Cortex of kidney (tissue), 1 donor: ENCODE data around the gene ASB15.
"Not testable (repeated sequence)": the region's sequence is repeated elsewhere in the genome, so short reads cannot be mapped to it uniquely, and the experiment has no call there.

Source experiments
- DNase-seq: peaks from one replicate; lab custom pipeline; 2025; lab: John Stamatoyannopoulos, UW

ASB15 gene

DNA sequence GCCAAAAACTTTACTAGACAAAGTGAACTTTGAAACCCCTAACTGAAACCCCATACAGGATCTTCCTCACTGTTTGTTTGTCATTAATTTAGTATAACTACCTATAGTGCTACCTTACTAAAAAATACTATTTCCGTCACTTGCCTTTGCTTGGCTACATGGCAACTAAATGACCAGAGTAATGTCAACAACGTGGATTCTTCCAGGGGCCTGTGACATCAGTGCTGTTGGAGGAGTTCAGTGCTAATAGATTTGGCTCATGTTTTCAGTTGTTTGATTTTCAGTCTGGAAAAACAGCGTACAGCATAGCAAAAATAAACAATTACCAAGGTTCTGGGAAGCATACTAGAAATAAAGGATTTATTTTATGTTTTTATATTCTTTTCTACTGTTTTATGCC lies 3.0 kb upstream of the ASB15 start:
- no peak for DNase-seq

- no peak for DNase-seq
Observed at GRCh38 chr7:123599766-123600165, 1.9 kb upstream of the ASB15 start.

- no peak for DNase-seq
Observed at GRCh38 chr7:123600876-123601275, 745 bp upstream of the ASB15 start.

DNA sequence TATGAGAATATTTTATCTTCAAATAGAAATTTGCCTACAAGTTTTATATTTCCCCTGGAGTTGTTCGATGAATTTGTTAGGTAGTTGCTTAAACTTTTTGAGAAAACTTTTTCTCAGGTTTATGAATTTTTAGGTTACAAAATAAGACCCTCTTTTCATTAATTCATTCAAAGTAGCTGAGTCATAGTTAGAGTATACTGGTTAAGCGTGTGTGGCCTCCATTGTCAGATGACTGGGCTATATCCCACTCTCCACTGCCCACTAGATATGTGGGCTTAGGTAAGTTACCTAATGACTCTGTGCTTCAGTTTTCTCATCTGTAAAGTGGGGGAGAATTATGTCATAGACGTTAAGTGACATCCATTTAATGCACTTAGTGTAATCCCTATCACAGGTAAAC lies 1.0 kb downstream of the ASB15 start:
- no peak for DNase-seq

- no peak for DNase-seq
Observed at GRCh38 chr7:123604739-123605138, 3.1 kb downstream of the ASB15 start.

GRCh38 chr7:123607423-123607975 lies 5.9 kb downstream of the ASB15 start:
- no peak for DNase-seq

DNA sequence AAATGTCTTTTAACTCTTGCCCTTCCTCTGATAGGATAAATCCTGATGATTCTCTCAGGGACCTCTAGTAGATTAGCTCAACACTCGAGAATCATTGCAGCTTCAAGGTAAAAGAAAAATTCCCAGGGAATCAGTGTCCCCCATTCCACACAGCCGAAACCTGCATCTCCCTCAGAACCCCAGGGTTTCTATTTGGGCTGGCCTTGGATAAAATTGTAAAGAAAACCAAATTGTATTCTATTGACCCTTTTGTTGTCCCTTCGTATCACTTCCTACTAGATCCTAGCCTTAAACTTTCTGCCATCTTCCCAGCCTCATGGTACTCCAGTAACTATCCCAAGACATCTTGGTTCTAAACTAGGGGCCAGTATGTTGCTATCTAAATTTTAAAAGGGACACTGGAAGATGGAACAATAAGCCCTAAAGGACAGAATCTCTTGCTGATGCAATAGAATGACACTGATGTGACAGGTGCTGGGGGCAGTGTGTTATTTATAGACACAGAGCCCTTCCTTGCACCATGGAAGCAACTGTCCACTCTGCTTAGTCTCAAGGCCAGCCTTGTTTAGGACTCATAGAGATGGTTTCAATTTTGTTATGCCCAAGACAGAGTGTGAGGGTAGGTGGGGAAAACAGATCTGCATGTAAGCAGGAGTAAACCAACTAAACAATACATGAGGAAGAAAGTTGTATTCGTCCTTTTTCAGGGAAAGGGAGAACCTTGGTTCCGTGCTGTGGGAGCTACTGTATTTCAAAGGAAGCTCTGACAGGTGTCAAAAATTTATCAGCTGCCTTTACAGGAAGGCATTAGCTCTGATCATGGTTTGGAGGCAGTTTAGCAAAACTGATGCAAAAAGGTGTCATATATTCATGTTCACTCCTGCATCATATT lies 7.6 kb downstream of the ASB15 start:
- DNase-seq, result no peak

GRCh38 chr7:123609883-123610239 lies 8.2 kb downstream of the ASB15 start:
- no peak for DNase-seq

GRCh38 chr7:123612024-123612423 lies 10.4 kb downstream of the ASB15 start:
- no peak for DNase-seq

DNA sequence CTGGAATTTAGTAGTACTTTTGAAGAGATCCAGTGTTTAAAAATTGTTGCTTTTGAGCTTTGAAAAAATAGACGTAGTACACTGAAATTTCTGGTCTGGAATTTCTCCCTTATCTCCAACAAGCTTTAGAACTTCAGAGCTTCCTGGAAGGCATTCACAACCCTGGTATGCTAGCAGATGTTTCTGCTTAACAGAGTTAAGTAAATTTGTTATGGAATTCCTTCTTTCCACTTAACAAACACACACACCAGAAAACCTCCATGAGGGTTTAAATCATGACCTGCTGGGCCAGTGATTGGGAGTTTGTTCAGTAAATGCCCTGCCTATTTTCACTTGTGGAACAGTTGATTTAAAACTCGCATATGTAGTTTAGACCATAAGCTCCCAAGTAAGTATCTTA lies 13.7 kb downstream of the ASB15 start:
- DNase-seq, result no peak

DNA sequence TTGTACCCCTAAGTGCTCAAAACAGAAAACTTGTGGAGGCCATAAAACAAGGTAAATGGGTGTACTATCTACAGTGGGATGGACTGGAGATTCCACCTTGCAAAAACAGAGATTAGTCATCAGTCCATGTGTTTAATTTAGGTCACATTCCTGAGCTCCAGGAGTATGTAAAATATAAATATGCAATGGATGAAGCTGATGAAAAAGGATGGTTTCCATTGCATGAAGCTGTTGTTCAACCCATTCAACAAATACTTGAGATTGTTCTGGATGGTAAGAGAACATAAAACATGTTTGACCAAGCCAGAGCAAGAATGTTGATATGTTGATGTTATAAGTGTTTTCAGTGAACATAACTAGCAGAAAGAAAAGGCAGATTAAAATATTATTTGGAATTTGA lies 14.6 kb downstream of the ASB15 start:
- DNase-seq, result no peak

GRCh38 chr7:123621707-123622106 lies 20.1 kb downstream of the ASB15 start:
- no peak for DNase-seq

- DNase-seq, result no peak
Observed at GRCh38 chr7:123622660-123623386, 21.2 kb downstream of the ASB15 start.

DNA sequence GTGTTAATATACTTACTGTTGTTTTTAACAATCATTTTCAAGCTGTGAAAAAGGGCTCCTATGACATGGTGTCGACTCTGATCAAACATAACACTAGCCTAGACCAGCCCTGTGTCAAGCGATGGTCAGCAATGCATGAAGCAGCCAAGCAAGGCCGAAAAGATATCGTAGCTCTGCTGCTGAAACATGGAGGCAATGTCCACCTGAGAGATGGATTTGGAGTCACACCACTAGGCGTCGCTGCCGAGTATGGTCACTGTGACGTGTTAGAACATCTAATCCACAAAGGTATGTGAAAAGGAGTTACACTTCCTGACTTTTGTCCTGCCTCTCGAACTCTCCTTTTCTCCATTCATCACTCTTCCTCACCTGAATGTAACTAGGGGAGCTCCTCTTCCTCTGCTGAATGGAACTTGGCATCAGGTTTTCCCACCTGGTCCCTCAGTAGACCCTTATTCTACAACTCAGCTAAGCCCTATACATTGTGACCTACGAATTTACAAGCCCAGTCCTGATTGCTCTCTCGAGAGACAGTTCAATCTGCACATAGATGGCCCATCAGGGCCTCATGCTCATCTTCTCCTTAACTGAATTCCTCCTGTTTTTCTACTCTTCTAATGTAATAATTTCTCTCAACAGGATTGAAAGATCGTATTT lies 23.0 kb downstream of the ASB15 start:
- DNase-seq, result no peak

- no peak for DNase-seq
Observed at GRCh38 chr7:123625254-123625653, 23.6 kb downstream of the ASB15 start.

- no peak for DNase-seq
Observed at GRCh38 chr7:123627851-123628250, 26.2 kb downstream of the ASB15 start.

DNA sequence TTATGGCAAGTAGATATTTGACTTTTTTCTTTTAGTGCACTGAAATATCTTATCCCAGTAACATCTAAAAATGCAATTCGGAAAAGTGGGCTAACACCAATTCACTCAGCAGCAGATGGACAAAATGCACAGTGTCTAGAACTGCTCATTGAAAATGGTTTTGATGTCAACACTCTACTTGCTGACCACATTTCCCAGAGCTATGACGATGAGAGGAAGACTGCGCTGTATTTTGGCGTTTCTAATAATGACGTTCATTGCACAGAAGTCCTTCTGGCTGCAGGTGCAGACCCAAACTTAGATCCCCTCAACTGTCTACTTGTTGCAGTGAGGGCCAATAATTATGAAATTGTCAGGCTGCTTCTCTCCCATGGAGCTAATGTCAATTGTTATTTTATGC lies 27.2 kb downstream of the ASB15 start:
- DNase-seq, result no peak

- DNase-seq, result no peak
Observed at GRCh38 chr7:123629281-123629680, 27.7 kb downstream of the ASB15 start.

DNA sequence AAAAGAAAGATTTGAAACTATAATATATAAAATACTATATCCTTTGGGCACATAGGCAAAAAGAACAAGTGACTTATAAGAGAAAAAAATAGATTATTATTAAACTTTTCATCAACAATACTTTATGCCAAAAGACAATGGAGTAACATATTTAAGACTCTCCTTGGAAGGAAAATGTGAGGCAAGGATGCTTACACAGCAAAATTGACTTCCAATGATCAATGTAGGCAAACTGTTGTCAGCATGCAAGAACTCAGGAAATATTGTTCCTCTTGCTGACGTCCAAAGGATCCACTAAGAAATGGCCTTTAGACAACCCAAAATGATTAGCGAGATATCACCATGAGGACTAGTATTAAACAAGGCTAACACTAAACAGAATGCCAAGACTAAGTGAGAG lies 31.2 kb downstream of the ASB15 start:
- DNase-seq, result no peak

DNA sequence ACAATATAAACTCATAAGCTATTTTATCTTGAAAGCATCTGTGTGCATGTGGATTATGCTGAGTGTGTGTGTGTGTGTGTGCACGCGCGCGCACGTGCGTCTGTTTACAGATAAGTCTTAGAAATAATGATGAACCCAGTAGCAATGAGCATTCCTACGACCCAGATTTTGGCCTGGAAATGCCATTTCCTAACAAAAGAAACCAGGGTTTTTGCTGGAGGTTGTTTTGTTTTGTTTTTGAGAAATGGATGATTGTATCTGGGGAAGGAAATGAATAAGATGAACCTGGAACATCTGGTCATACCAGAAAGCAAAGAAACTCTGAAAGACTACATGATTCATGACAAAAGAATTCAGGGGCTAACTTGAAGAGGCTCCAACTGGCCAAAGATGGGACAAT lies 31.9 kb downstream of the ASB15 start:
- DNase-seq, result no peak

DNA sequence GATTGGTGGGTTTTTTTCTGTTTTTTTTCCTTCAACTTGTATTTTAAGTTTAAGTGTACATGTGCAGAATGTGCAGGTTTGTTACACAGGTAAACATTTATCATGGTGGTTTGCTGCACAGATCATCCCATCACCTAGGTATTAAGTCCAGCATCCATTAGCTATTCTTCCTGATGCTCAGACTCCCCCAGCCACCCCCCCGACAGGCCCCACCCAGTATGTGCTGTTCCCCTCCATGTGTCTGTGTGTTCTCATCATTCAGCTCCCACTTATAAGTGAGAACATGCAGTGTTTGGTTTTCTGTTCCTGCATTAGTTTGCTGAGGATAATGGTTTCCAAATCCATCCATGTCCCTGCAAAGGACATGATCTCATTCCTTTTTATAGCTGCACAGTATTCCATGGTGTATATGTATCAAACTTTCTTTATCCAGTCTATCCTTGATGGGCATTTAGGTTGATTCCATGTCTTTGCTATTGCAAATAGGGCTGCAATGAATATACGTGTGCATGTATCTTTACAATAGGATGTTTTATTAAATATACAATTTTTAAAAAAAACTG lies 32.5 kb downstream of the ASB15 start:
- not testable (repeated sequence) for DNase-seq
